Gastroesophageal sphincter (tissue), 3 donors: ENCODE results near the gene SCAPER.

Source experiments
- CTCF ChIP-seq, 4 experiments: fragments of 200-600 bp in 2 of 4; fragments of 450-650 bp in 2 of 4; sonication (generic) in 1 of 4; IDR thresholded peaks; one replicate each; pipeline ENCODE4 v1.5.1; 2017 to 2019; ENCODE audit warnings: antibody characterized with exemption in 4 of 4, mild to moderate bottlenecking in 2 of 4, moderate library complexity in 2 of 4
- EP300 ChIP-seq: sonication (generic); formaldehyde crosslinking; IDR thresholded peaks from one replicate; pipeline ENCODE4 v1.6.1; 2017; ENCODE audit warnings: antibody characterized with exemption, mild to moderate bottlenecking
- POLR2A ChIP-seq, 2 donors: fragments of 450-650 bp; IDR thresholded peaks; one replicate each; pipeline ENCODE4 v1.6.1; 2017; ENCODE audit warnings: antibody characterized with exemption in 2 of 2, mild to moderate bottlenecking in 2 of 2, moderate library complexity in 1 of 2
- POLR2AphosphoS5 ChIP-seq: sonication (generic); formaldehyde crosslinking; IDR thresholded peaks from one replicate; pipeline ENCODE4 v1.6.1; 2017; ENCODE audit warnings: antibody characterized with exemption

- TF ChIP-seq CTCF (IDR thresholded peaks at IDR 0.05) (no peak), POLR2A (IDR thresholded peaks at IDR 0.05) (no peak), POLR2AphosphoS5 (no peak), EP300 (no peak)
These were observed 592.5 kb downstream of the SCAPER start for GRCh38 chr15:76312540-76313174.
